GM10847 (cell line): ENCODE results near the gene BMP6.

Experiments
- POLR2A ChIP-seq: IDR thresholded peaks from 2 replicates; pipeline ENCODE4 v1.6.1; 2011; ENCODE audit not compliant: insufficient read length; ENCODE audit errors: extremely low read depth

Gene BMP6

GRCh38 chr6:7730001-7730783 lies 4.3 kb downstream of the BMP6 start:
- TF ChIP-seq POLR2A = no peak

DNA sequence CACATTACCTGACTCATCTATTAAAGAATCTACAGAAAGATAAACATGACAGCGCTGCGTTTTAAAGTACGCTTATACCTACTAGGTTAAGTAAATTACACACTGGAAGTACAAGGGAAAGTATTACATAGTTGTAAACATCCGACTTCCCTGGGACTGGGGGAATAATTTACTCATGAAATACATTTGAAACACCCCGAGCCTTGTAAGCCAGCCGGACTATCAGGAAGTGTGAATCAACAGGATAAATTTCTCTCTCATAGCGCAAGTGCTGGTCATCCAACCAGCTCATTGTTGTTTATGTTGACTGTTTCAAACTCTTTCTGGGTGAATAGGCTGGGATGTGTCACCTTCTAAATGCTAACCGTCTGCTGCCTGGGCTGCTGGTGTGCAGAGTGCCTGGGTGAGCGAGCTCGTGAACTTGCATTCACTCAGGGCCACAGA lies 4.9 kb downstream of the BMP6 start:
- no peak for TF ChIP-seq POLR2A

DNA sequence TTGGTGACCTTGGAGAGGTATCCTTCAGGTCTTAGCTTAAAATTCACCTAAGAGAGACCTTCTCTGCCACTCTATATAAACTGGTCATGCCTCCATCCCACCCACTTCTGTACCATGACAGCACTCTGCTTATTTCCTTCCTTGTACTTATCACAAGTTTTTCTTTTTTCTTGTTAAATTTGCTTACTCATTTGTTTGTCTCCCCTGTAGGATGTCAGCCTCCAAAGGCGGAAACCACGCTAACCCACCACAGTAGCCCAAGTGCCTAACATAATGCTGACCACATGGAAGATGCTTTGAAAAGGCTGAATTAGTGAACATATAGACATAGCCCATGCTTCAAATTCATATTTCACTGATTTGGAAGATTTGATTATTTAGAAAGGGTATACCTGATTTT lies 5.4 kb downstream of the BMP6 start:
- no peak for TF ChIP-seq POLR2A

GRCh38 chr6:7732228-7732627 lies 6.3 kb downstream of the BMP6 start:
- no peak for TF ChIP-seq POLR2A

- TF ChIP-seq POLR2A = no peak
These were observed 8.9 kb downstream of the BMP6 start for GRCh38 chr6:7734707-7735383.

- TF ChIP-seq POLR2A = no peak
These were observed 11.2 kb downstream of the BMP6 start for GRCh38 chr6:7737106-7737505.

GRCh38 chr6:7737867-7738266 lies 12.0 kb downstream of the BMP6 start:
- no peak for TF ChIP-seq POLR2A

GRCh38 chr6:7742223-7742785 lies 16.4 kb downstream of the BMP6 start:
- TF ChIP-seq POLR2A = no peak

- no peak for TF ChIP-seq POLR2A
These were observed 20.0 kb downstream of the BMP6 start for GRCh38 chr6:7745942-7746341.

- no peak for TF ChIP-seq POLR2A
These were observed 21.1 kb downstream of the BMP6 start for GRCh38 chr6:7747016-7747415.

DNA sequence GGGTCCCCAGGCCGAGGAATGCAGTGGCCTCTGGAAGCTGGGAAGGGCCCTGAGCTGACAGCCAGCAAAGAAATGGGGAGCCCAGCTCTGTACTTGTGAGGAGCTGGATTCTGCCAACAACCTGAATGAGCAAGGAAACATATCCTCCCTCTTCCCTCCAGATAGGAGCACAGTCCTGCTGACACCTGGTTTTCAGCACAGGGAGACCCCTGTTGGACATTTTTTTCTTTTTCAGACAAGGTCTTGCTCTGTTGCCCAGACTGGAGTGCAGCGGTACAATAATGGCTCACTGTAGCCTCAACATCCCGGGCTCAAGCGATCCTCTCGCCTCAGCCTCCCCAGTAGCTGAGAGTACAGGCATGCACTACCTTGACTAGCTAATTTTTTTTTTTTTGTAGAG lies 21.5 kb downstream of the BMP6 start:
- no peak for TF ChIP-seq POLR2A

GRCh38 chr6:7747901-7748504 lies 22.1 kb downstream of the BMP6 start:
- TF ChIP-seq POLR2A = no peak

- no peak for TF ChIP-seq POLR2A
These were observed 23.6 kb downstream of the BMP6 start for GRCh38 chr6:7749478-7749877.

DNA sequence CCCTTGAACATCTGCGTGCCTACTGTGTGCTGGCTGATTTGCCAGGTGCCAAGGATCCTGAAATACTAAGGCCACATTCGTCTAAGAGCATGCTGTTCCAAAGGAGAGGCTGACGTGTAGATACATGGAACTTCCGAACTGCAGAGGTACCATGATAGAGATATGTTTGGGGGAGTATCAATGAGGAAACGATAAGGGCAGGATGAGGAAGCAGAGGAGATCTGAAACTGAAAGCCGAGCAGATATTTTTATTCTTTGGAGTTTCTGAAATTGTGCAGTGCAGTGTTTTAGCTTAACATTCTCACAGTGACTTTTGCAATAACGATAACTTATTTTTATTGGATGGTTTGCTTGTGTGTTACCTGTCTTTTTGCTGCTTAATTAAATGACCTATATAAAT lies 24.3 kb downstream of the BMP6 start:
- no peak for TF ChIP-seq POLR2A

GRCh38 chr6:7758456-7758855 lies 32.6 kb downstream of the BMP6 start:
- no peak for TF ChIP-seq POLR2A

DNA sequence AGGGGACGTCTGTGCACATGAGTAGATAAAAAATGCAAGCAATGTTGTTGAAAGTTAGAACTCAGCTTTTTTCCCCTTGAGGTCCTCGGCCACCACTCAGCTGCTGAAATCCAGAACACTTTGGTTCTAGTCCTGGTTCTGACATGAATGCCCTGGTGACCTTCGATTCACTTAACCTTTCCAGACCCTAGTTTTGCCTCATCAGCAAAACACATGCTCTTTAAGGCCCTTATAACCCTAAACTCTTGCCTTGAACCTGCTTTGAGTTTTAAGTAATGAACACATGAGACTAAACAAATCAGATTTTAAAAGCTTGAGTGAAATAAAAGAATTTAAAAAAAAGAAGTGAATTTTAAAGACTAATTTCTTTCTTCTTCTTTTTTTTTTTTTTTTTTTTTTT lies 33.4 kb downstream of the BMP6 start:
- TF ChIP-seq POLR2A = no peak
